Measurements from ENCODE around the gene HNRNPH3.

DNA sequence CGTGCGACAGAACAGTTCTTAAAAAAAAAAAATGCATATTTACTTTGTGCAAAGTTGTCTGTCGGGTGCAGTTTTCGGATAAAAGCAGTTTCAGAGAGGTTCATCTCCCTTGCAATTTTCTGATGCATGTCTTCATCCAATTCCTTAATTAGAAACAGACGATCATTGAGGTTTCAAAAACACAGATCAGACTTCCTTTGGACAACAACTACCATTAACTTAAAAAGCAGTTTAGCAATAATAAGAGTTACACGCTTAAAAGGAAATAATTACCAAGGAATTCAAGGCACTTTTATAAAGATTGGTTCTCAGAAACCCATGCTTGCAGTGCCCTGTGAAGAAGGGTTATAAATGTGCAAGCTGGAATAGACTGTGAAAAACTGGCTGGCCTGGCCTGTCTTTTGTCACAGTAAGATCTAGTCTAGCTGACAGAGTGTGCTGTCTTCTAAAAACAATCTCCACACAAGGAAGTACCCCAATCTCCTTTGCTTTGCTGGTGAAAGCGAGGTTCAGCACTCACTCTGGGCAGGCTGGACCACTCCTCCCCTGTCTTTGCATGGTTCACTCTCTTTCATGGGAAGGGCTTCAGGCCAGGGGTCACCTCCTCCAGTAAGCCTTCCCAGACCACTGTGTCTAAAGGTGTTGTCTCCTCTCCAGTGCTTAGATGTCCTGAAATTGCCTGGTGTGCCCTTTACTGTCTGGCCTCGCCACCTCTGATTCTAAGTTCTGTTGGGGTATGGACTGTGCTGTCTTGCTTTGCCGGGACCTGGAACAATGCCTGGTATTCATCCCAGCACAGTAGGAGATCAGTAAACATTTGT lies 34.8 kb upstream of the HNRNPH3 start:
- TF ChIP-seq, protein P1, sequence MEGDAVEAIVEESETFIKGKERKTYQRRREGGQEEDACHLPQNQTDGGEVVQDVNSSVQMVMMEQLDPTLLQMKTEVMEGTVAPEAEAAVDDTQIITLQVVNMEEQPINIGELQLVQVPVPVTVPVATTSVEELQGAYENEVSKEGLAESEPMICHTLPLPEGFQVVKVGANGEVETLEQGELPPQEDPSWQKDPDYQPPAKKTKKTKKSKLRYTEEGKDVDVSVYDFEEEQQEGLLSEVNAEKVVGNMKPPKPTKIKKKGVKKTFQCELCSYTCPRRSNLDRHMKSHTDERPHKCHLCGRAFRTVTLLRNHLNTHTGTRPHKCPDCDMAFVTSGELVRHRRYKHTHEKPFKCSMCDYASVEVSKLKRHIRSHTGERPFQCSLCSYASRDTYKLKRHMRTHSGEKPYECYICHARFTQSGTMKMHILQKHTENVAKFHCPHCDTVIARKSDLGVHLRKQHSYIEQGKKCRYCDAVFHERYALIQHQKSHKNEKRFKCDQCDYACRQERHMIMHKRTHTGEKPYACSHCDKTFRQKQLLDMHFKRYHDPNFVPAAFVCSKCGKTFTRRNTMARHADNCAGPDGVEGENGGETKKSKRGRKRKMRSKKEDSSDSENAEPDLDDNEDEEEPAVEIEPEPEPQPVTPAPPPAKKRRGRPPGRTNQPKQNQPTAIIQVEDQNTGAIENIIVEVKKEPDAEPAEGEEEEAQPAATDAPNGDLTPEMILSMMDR (IDR thresholded peaks at IDR 0.05): no peak
- TF ChIP-seq POLR2A (IDR thresholded peaks at IDR 0.05): no peak

Data from thyroid gland (tissue), 4 donors.